NB4 (cell line): Measurements from ENCODE around the gene GALNT6.
"Not testable (repeated sequence)": the region's sequence is repeated elsewhere in the genome, so short reads cannot be mapped to it uniquely, and the experiment has no call there.

ENCODE experiments used
- DNase-seq: peaks from one replicate; pipeline ENCODE4 v3.0.0; 2010; ENCODE audit warnings: low read depth
- H3K4me3 ChIP-seq: one replicate; pipeline ENCODE4 v1.5.1; 2011; ENCODE audit warnings: mild to moderate bottlenecking, low read depth, low read length, moderate library complexity
- MYC ChIP-seq: IDR thresholded peaks from 2 replicates; pipeline ENCODE4 v1.6.1; 2011; ENCODE audit warnings: low read depth, low read length
- POLR2A ChIP-seq: IDR thresholded peaks from 2 replicates; pipeline ENCODE4 v1.6.1; 2011; ENCODE audit warnings: mild to moderate bottlenecking; ENCODE audit not compliant: insufficient read length; ENCODE audit errors: extremely low read depth
- TF ChIP-seq, protein P1 (sequence below): IDR thresholded peaks from one replicate; pipeline ENCODE4 v1.5.1; 2012; ENCODE audit warnings: low read depth, low read length
- TF ChIP-seq, protein P2 (sequence below): IDR thresholded peaks from 2 replicates; pipeline ENCODE4 v1.6.1; 2011; ENCODE audit warnings: low read depth, low read length

Gene GALNT6

DNA sequence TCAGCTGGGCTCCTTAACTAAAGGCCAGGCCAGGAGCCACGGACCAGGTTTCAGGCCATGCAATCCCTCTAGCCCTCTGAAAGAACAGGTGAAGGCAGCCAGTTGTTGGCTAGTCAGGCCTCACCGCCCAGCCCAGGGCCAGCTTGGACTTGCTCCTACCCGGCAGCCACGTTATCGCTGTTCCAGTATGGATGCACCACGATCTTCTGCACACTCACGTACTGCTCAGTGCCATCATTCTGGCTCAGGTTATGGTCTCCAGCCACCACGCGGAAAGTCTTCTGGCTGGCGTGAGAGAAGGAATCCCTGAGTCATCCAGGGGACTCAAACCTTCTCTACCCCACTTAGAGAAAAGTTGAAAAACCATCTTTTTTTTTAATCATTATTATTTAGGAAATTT is 48.8 kb downstream of the GALNT6 start:
- DNase-seq: no peak
- no peak overlapping the region for H3K4me3 ChIP-seq
- TF ChIP-seq, protein P1, sequence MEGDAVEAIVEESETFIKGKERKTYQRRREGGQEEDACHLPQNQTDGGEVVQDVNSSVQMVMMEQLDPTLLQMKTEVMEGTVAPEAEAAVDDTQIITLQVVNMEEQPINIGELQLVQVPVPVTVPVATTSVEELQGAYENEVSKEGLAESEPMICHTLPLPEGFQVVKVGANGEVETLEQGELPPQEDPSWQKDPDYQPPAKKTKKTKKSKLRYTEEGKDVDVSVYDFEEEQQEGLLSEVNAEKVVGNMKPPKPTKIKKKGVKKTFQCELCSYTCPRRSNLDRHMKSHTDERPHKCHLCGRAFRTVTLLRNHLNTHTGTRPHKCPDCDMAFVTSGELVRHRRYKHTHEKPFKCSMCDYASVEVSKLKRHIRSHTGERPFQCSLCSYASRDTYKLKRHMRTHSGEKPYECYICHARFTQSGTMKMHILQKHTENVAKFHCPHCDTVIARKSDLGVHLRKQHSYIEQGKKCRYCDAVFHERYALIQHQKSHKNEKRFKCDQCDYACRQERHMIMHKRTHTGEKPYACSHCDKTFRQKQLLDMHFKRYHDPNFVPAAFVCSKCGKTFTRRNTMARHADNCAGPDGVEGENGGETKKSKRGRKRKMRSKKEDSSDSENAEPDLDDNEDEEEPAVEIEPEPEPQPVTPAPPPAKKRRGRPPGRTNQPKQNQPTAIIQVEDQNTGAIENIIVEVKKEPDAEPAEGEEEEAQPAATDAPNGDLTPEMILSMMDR: no peak
- TF ChIP-seq MYC: no peak
- TF ChIP-seq, protein P2, sequence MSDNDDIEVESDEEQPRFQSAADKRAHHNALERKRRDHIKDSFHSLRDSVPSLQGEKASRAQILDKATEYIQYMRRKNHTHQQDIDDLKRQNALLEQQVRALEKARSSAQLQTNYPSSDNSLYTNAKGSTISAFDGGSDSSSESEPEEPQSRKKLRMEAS: no peak
- TF ChIP-seq POLR2A: no peak

DNA sequence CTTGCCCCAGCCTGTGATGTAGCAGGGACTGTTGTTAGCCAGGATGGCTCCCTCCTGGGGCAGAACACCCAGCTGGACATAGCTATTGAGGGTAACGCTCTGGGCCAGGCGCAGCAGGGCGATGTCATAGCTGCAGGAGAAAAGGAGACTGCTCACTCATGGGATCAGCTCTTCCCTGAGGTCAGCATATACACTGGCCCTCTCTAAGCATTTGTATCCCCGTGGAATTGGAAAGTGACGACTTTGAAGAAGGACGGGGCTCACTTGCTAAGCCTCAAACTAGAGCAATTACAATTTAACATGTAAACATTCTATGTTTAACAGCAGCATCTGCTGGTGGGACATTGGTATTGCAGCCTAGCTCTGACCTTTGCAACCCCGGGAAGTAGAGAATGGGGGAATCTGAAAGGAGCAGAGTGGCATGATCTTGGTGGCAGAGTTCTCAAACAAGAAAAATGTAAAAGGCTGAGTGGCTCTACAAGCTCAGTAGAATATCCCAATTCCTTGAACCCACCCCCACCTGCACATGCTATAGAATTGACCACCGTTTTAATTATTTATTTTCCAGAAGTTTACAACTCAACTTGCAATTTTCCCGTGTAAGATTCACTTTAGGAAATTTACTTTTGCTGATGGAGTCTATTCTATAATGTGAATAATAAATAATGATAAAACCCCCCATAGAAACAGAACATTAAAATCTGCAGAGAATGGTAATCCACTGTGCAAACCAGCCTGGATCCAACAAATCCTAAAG is 49.8 kb downstream of the GALNT6 start:
- H3K4me3 ChIP-seq: peak overlapping the region; percentile 21
- DNase-seq: peak; percentile 84
- TF ChIP-seq MYC (no peak), POLR2A (no peak)
- TF ChIP-seq, protein P2: no peak
- TF ChIP-seq, protein P1: peak; percentile 99

DNA sequence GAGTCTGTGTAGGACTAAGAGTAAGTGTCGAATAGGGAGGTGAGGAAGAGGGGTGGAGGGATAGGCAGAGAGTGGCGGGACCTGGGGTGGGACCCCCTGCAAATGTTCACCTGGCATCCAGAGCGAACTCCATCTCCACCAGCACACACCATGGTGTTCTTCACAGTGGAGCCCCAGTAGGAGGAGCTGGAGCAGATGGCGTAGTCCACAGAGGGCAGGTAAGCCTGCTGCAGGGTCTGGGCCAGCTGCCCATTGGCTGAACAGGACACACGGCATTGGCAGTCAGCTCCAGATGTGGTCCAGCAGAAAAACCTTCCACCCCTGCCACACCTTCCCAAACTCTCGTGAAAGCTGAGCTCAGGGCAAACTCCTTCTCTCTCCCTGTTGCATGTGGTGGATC is 51.5 kb downstream of the GALNT6 start:
- TF ChIP-seq, protein P2: no peak
- TF ChIP-seq POLR2A (no peak), MYC (no peak)
- TF ChIP-seq, protein P1: no peak
- H3K4me3 ChIP-seq: no peak overlapping the region
- DNase-seq: no peak

DNA sequence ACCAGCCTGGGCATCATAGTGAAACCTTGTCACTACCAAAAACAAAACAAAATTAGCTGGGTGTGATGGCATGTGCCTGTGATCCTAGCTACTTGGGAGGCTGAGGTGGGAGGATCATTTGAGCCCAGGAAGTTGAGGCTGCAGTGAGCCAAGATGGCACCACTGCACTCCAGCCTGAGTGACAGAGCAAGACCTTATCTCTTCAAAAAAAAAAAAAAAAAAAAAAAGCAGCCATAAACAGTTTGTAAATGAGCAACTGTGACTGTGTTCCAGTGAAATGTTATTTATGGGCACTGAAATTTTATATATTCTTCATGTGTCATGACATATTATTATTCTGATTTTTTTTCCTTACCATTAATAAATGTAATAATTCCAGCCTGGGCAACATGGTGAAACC is 53.9 kb downstream of the GALNT6 start:
- H3K4me3 ChIP-seq, DNase-seq: not testable (repeated sequence)

DNA sequence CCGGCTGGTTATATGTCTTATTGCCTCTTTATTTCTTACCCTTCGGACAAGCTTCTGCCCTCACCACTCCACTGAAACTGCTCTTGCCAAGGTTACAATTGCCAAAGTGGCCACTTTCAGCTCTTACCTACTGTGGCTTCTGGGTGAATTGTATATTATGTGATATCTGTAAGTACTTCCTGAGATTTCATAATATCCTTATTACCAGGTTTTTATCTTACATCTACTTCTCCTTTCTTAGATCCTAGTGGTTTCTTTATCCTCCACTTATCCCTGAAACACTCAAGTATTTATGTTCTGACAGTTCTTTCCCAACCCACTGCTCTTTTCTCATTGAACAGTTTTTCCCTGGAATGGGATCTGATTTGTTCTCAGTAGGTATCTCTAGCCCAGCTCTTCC is 55.3 kb downstream of the GALNT6 start:
- peak; percentile 79 for DNase-seq
- TF ChIP-seq, protein P1: no peak
- TF ChIP-seq POLR2A: no peak
- no peak overlapping the region for H3K4me3 ChIP-seq

DNA sequence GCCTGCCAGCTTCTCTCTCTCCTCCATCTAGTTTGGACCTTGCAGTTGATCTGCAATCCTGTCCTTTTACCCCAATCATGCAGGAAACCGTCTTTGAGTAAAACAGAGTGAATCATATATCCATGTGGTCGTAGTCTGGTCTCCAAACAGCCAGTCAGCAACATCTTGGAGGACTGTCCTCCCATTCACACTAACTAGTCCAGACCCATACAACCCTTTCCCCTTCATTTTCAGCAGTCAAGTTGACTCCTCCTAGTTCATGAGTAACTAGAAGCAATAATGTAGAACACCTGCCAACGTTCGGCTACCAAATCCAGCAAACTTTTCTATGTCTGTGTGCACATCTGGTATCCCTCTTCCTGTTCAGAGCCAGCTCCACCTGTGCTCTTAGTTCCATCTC is 56.4 kb downstream of the GALNT6 start:
- H3K4me3 ChIP-seq: no peak overlapping the region
- TF ChIP-seq, protein P1: no peak
- no peak for TF ChIP-seq MYC
- TF ChIP-seq, protein P2: no peak
- DNase-seq: peak; percentile 65
